HPDE6-E6E7 (cell line): ENCODE data around the gene GPD1L.

ENCODE experiments used
- DNase-seq: peaks from one replicate; pipeline ENCODE4 v3.0.0; 2011; ENCODE audit warnings: missing footprints; ENCODE audit errors: extremely low spot score

The GPD1L gene

DNA sequence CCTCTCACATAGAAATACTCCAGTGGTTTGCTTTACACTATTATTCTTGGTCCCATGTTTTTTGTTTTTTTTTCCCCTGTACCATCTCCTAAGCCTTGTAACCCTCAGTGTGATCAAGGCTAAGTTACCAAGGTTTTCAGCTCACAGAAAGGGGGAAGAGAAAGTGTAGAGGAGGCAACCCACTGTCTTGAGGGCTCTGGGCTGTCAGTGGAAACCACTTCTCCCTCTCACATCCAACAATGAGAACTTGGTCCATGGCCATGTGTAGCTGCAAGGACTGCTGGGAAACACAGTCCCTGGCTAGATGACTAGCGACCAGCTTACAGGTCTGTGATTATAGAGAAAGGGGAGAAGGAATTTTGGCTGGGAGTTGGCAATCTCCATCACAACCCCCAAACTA, 30.3 kb downstream of the GPD1L start:
- DNase-seq, result no peak

DNA sequence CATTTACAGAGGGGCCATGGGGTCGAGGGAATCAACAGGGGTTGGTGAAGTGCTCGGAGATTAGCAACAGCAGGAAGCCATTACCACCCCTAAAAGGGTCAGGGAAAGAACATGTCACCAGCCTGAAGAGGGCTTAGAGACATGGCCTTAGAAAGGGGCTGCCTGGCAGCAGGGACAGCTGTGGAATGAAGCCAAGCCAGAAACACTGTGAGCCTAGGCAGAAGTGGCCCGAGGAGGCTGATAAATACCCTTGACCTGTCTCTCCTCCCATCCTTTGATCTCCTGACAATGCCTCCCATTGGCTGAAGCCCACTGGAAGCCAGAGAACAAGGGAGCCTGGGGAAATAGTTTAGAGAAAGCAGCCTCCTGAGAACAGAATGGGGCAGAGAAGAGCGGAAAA, 31.4 kb downstream of the GPD1L start:
- DNase-seq, result no peak

DNA sequence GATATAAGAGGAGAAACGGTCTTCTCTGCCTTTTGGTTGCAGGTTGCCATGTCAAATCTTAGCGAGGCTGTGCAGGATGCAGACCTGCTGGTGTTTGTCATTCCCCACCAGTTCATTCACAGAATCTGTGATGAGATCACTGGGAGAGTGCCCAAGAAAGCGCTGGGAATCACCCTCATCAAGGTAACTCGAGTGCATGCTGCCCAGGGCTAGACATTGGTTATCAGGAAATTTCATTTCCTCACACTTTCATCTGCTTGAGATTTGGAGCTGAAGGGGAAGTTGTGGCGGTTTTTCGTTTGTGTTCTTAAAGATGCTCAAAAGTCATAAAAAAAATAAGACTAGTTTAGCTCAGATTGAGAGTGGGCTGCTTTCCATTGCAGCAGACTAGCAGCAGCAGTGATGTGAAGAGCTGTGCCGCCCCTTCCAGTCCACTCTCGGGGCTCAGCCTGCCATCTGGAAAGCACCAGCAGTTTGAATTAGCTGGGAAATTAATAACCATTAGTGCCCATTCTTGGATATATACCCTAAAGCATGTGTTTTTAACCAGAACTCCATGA, 32.2 kb downstream of the GPD1L start:
- no peak for DNase-seq

DNA sequence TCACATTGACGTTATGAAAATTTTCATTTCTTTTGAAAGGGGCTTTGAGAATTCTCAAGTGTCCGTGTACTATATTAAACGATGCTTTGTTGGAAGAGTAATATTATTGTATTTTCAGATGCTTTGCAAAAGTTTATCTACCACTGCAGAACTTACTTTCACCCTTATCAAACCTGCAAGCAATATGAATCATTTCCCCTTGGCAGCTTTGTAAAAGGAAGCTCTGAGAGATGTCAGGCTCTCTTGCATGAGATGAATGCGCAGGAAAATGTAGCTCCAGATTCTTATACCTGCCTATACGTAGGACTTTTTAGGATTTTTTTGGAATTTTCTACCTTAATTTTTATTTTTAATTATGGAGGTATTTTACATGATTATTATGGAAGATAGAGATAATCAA, 34.5 kb downstream of the GPD1L start:
- DNase-seq, result no peak

DNA sequence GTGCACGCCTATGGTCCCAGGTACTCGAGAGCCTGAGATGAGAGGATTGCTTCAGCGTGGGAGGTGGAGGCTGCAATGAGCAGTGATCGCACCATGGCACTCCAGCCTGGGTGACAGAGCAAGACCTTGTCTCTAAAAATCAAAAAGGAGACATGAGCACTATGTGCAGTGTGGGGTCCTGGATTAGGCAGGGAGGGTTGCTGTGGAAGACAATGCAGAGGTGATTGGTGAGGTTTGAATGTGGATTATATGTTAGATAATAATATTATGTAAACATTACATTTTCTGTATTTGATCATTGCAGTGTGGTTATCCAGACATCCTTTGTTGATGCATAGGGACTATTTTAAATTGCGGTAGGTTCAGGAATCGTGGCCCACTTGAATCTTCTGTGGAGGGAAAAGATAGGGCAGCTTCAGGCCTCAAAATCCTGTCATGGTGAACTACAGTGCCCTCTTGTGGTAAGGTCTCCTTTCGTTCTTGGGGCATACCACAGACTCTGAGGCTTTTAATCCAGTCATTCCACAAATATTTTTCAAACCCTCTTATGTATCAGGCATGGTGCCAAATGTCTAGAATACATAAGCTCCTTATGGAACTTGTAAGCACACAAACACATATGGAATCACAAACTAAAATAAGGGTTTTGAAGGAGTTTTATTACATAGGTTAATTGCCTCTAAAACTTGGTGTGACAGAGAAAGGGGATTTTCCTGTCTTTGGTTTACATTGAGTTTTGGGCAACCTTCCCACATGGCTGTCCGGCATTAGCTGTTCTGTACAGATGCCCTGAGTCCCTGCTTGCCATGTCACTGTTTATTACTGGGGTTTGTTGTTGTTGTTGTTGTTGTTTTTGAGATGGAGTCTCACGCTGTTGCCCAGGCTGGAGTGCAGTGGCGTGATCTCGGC, 37.7 kb downstream of the GPD1L start:
- peak; percentile 32 for DNase-seq

DNA sequence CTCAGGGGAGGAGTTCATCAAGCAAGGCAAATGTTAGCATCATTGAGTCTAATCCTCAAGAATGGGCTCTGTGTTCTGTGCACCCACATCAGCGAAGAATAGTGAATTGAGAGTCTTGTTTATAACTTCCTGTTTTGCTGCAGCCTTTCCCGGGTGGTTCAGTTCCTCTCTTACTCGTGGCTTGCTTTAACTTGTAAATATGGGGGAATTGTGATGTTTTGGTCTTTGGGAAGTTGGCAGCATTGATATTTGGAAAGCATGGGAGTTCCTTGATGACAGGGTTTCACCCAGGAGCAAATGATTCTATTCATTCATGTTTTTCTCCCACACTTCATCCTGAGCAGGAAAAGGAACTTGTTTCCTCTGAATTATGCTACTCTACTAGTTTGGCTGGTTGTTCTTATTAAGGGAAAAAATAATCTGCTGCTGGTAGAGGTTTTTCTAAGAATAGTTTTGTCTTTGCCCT, 40.4 kb downstream of the GPD1L start:
- no peak for DNase-seq

DNA sequence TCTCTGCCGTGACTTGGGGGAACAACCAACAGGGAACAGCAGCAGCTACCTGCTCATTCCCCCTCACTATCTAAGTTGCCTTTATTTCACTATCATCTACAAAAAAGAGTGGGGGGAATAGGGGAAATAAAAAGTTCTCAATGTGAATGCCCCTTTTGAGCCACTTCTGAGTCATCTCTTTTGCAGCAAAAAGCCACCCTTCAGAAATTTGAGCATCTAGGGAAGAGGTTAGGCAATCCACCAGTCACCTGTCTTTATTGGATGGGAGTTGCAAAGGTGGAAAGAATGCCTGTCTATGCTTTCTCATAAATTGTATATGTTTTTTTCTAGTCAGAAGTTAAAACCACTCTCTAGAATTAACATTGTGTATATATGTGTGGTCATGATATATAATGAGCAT, 41.1 kb downstream of the GPD1L start:
- DNase-seq, result no peak

DNA sequence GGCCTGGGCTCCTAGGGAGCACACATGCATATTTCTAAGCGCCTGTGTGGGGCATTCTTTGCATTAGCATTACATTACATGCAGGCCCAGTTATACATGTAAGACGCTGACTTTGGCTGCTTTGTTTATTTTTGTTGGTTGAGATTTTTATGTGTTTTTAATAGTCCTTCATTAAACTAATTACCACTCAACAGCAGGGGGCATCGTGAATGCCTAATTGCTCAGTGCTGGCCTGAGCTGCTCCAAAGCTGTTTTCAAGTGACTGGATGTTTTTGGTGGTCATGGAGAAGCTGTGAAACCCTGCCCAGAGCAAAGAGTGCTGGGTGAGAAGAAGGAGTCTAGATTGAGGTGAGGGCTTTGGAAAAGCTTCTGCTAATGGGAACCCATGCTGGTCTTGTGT, 41.5 kb downstream of the GPD1L start:
- DNase-seq, result no peak

DNA sequence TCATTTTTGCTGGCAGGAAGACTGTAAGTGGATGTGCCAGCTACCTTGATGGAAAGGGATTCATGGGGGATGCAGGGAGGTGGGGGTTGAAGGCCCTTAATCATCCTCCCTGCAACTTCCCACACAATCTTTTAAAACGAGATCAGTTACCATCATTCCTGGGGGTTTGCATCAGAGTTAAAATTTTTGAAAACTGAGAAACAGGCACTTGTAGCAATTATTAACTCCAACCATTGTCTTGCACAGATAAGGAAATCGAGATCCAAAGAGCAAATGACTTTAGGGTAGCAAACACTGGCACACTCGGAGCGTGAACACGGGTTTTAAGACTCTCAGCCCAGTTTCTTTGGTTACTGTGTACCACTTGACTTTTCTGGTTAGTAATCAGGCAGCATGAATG, 41.9 kb downstream of the GPD1L start:
- no peak for DNase-seq

DNA sequence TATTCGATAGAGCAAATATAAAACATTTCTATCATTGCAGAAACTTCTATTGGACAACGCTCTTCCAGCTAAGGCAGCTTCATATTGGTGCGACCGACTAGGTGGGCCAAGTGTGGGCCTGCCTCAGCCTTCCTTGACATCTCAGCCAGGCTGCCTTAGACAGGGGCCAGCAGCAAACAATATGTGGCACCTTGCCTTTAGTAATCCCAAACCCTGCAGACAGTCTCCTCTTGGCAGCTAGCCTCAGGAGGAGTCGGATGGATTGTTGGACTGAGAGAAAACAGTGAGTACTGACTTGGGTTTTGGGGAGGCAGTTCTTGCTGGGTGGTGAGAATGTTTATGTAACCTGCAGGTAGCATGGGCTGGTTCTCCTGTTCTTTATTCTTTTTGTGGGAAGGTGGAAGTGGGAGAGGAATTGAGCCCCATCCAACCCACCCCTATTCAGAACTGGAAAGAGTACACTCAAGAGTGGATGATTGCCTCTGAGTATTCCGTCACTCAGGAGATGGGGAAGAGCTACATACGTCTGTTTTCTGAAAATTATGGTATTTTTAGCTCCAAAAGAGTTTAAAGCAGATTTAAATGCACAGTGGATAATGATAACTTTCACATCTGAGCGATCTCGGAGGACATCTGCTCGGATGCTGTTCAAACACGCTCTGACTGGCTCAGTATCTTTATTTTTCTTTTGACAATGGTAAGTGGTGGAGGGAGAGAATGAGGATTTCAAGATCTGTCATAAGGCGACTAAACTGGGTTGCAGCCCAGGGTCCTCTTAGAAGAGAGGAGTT, 47.2 kb downstream of the GPD1L start:
- no peak for DNase-seq

DNA sequence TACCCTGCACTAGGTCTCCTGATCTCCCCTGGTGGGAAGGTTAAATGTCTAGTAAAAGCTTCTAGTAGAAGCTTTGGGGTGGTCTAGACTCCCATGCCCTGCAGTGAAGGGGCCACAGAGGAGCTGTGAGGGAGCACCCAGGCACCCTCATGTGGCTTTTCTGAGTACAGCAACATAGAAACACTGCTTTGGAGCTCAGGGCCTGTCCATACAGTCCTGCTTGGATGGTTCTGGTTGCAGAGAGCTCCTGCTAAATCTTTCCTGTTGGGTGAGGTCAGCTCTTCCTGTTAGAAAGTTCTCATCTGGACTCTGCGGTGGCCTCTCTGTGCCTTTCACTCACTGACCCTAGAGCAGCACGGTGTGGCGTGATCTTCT, 47.8 kb downstream of the GPD1L start:
- DNase-seq, result no peak

DNA sequence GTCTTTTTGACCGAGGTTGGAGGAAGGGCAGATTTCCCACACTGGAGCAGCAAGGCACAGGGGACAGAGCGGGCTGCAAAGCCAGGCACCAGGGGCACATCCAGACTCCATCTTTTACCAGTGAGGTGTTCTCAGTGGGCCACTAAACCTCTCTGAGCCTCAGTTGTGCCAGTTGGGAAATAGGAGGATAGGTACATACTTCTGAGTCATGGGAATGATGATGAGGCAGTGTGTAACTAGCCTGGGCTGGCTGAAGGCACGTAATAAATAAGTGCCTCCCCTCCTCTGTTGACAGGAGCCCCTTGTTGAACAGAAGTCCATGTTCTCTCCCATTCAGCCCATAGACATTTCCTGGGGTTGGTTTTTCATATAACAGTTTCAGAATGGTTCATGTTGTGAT, 48.7 kb downstream of the GPD1L start:
- no peak for DNase-seq

DNA sequence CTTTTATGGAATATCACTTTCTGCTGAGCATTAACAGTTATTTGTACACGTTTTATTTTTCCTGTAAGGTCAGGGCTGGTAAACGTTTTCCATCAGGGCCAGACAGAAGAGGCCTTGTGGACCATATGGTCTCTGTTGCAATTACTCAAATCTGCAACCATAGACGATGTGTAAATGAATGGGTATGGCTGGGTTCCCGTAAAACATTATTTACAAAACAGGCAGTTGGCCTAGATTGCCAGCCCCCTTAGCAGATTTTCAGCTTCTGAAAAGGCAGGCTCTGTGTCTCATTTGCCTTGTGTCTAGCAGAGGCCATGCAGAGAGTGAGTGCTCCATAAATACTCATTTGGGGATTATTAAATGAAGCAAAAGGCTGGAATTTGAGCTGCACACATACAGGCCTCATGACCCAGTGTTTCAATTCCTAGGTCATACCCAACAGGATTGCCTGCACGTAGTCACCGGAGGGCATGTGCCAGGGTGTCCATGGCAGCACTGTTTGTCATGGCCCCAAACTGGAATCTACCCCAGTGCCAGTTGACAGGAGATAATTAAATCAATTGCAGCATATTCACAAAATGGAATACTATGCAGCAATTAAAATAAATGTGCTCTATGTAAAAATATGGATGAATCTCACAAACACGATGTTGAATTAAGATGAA, 51.3 kb downstream of the GPD1L start:
- DNase-seq, result no peak

DNA sequence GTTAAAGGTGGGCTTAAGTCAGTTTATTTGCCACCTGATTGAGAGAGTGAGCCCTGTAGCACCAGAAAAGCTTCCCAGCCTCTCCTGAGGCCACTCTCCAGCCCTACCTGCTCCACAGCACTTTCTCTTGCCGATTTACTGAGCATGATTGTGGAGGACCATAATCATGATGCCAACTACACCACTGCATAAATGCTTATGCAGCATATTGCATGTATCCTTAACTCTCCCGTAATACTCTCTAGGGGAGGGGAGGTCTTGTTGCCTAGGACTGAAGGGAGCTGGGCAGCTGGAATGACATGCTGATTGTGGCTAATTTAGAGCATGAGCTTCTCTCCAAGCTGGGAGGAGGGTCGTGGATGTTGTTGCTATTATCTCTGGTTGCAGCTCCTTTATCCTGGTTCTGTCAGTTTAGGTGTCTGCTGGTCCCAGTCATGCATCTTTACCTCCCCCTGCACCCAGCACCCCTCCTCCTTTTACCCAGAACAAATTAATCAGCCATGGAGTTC, 54.3 kb downstream of the GPD1L start:
- DNase-seq, result no peak

DNA sequence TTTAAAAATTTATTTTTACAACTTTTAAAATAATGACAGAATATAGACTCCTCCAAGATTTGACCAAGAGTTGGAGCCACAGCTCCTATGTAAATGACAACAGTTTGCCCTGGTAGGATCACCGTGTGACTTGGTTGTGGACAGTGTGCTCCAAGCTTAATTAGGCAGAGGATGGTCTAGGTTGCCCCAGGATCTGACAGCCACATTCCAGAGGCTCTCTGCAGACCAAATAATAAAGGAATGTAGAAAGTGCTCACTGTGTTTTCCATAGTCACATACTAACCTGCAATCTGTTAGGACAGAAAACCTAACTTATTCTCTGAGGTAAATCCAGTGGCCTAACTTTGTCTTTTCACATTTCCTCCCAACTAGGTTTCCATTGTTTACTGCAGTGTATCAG, 59.0 kb downstream of the GPD1L start:
- DNase-seq, result no peak

DNA sequence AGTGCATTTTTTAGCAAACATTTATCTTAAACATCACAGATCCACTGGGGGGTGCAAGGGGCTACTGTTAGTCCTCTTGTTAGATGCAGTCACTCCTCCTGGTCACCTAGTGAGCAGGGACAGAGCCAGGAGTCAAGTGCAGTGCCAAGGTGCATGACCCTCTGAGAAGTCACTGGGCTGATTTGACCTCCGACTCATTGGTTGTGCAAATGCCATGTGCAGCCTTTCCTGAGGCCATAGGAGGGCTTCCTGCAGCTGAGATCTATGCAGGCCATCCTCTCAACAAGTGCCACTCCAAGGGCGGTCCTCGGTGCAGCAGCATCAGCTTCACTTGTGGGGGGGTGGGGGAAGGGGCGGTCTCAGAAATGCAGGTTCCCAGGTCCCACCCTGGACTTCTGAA, 60.2 kb downstream of the GPD1L start:
- DNase-seq, result no peak

DNA sequence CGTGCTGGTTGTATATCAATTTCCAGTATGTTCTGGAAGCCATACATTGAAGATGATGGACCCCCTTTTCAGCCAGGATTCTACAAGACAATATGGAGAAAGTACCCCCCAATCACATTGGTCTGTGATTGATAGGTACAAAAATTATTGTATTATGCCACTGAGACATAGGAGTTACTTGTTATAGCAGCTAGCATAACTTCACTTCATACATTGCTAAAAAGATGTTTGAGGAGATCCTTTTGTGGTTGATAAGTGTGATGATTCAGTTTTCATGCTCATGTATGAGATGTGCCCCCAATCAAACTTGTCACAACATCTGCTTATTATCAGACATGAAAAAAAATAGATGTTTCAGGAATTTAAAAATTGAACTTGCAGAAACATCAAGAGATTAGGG, 66.0 kb downstream of the GPD1L start:
- DNase-seq, result no peak

DNA sequence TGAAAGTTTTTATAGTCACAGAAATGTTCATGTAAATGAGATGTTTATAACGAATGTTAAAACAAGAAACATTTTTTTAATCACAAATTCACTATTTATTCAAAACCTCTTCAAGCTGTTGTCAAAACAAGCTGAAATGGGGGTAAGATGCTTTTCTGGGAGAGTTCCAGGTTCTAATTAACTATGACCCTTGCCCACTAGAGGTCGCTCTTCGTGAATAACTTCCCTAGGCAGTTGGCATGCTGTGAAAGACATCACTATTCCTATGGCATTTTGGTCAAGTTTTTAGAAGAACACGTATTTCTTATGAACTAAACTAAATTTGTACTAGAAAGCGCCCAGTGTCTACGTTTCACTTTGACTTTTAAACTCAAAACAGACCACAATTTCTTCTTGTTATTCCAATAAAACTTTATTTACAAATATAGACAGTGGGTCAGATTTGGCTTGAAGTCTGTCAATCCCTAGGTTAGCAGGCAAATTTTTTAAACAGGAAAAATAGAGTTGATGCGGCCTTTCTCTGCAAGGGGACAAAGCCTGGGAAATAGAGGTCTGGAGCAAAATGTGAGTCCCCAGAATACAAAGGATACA, 69.3 kb downstream of the GPD1L start:
- no peak for DNase-seq

DNA sequence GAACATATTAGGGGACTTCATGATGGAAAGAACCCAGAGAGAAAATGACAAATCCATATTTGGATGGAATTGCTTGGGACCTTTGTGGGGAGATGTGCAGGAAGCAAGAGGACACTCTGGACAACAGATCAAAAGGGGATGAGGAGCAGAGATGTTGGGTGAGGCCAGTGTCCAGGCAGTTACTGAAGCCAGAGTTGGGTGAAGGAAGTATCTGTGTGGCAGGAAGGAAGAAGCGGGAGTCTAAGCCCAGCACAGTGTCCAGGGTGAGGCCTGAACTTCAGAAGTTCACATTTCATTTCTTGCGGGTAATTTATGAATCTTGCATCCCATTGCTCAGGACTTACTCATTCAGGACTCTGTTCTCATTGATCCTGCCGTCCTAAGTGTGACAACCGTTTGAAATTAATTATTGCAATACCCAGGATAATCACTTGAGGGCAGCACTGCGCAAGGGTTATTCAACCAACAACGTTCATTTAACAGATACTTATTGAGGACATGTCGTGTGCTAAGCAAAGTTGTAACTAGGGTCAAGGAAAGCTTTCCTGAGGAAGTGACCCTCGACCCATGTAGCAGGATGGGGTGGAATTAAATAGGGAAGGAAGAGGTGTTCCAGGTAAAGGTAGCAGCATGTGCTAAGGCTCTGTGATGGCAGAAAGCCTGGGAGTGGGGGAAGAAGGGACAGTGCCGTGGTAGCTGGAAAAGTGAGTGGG, 70.7 kb downstream of the GPD1L start:
- no peak for DNase-seq

DNA sequence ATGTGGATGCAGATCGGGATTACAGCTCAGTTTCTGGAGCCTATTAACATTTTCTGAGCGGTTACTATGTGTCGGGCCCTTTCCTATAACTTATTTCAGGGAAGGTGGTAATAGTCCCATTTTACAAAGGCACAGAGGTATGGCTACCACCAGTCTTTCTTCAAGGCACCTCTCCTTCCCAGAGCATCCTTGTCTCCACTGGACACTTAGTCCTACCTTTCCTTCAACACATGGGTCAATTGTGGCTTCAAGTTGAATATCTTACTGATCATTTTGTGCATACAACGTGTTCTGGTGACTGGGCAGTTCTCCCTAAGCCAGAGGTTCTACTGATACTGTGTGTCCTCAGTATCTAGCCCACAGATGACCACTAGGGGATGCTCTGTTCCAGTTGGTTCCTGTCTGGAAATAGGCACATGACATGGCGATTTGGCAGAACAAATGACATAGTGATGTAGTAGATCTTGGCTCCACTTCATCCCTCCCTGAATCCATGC, 71.3 kb downstream of the GPD1L start:
- DNase-seq, result peak; percentile 25
